IMR-90 (cell line): ENCODE measurements around the gene CCDC137. TPM values are rescaled to one million over a fixed set of nuclear protein-coding genes. Genes with fewer than 3 reads are reported as not detected.

Source experiments
- ATAC-seq: fragments of 200-7000 bp; cut with Tn5 transposase; 2 replicates; pipeline ENCODE4 v1.9.1; 2020; ENCODE audit warnings: low read depth, mild to moderate bottlenecking, moderate library complexity
- BruUV-seq: library from RNA; stranded (reverse); fragments of 400-500 nt; replicated peaks from 2 replicates; lab custom pipeline; 2021; lab: Mats Ljungman, UMichigan
- CTCF ChIA-PET: fragments of 300-600 bp; formaldehyde crosslinking; extraction: SDS; loops from one replicate; lab custom pipeline; 2021; ENCODE audit warnings: antibody characterized with exemption; lab: Yijun Ruan, JAX
- POLR2A ChIA-PET: fragments of 300-600 bp; sonication (Branson Sonifier 250); formaldehyde crosslinking; loops from one replicate; lab custom pipeline; 2022; ENCODE audit warnings: antibody characterized with exemption; ENCODE audit not compliant: unreplicated experiment; lab: Charles Lee
- DNase-seq: peaks from one replicate; pipeline ENCODE4 v3.0.0; 2013
- H2AFZ ChIP-seq: replicated peaks from 2 replicates; pipeline ENCODE3; 2013; ENCODE audit warnings: low read length, mild to moderate bottlenecking; ENCODE audit not compliant: poor library complexity
- H2AK5ac ChIP-seq: 2 replicates; pipeline ENCODE4 v1.6.1; 2013; ENCODE audit warnings: low read depth, low read length, inconsistent platforms
- H2AK9ac ChIP-seq: replicated peaks from 2 replicates; pipeline ENCODE3; 2013; ENCODE audit warnings: mild to moderate bottlenecking, low read depth, low read length, moderate library complexity; ENCODE audit not compliant: poor library complexity
- H2BK120ac ChIP-seq: 2 replicates; pipeline ENCODE4 v1.6.1; 2013; ENCODE audit warnings: low read depth, low read length, inconsistent platforms
- H2BK15ac ChIP-seq: 3 replicates; pipeline ENCODE4 v1.6.1; 2013; ENCODE audit warnings: low read depth, low read length, inconsistent platforms
- H2BK20ac ChIP-seq: 2 replicates; pipeline ENCODE4 v1.6.1; 2013; ENCODE audit warnings: low read depth, mild to moderate bottlenecking, inconsistent platforms, low read length, moderate library complexity
- H2BK5ac ChIP-seq: 2 replicates; pipeline ENCODE4 v1.6.1; 2013; ENCODE audit warnings: mild to moderate bottlenecking, low read depth, low read length, inconsistent platforms; ENCODE audit not compliant: poor library complexity, severe bottlenecking
- H3K14ac ChIP-seq: replicated peaks from 2 replicates; pipeline ENCODE4 v1.6.1; 2013; ENCODE audit warnings: low read depth, low read length, inconsistent platforms
- H3K18ac ChIP-seq: 2 replicates; pipeline ENCODE4 v1.6.1; 2013; ENCODE audit warnings: low read depth, low read length, control low read depth
- H3K23ac ChIP-seq: 2 replicates; pipeline ENCODE4 v1.6.1; 2013; ENCODE audit warnings: low read depth, low read length, inconsistent platforms
- H3K27ac ChIP-seq: 2 replicates; pipeline ENCODE4 v1.5.1; 2013; ENCODE audit warnings: mild to moderate bottlenecking, control low read depth, low read length; ENCODE audit not compliant: insufficient read depth
- H3K27me3 ChIP-seq: 2 replicates; pipeline ENCODE4 v1.6.1; 2013; ENCODE audit warnings: low read length; ENCODE audit not compliant: control insufficient read depth, insufficient read depth
- H3K36me3 ChIP-seq: 2 replicates; pipeline ENCODE4 v1.6.1; 2013; ENCODE audit warnings: low read length, mixed read lengths; ENCODE audit not compliant: control insufficient read depth, insufficient read depth
- H3K4ac ChIP-seq: 2 replicates; pipeline ENCODE4 v1.6.1; 2013; ENCODE audit warnings: low read depth, low read length, inconsistent platforms
- H3K4me1 ChIP-seq: 2 replicates; pipeline ENCODE4 v1.6.1; 2013; ENCODE audit warnings: low read length, mixed read lengths; ENCODE audit not compliant: control insufficient read depth, insufficient read depth
- H3K4me2 ChIP-seq: 2 replicates; pipeline ENCODE4 v1.6.1; 2013; ENCODE audit warnings: low read depth, mild to moderate bottlenecking, control low read depth, low read length, moderate library complexity
- H3K4me3 ChIP-seq: 2 replicates; pipeline ENCODE4 v1.5.1; 2013; ENCODE audit warnings: low read depth, mild to moderate bottlenecking, control low read depth, low read length, moderate library complexity; ENCODE audit not compliant: insufficient read depth
- H3K56ac ChIP-seq: 2 replicates; pipeline ENCODE4 v1.6.1; 2013; ENCODE audit warnings: low read length, inconsistent platforms; ENCODE audit not compliant: insufficient read depth; ENCODE audit errors: extremely low read depth
- H3K79me1 ChIP-seq, 2 experiments: 2 replicates each; pipeline ENCODE4 v1.6.1; 2013; ENCODE audit warnings: low read length in 2 of 2, inconsistent platforms in 1 of 2, low read depth in 1 of 2
- H3K9ac ChIP-seq: 2 replicates; pipeline ENCODE4 v1.6.1; 2013; ENCODE audit warnings: low read depth, low read length, control low read depth
- H3K9me1 ChIP-seq: 2 replicates; pipeline ENCODE4 v1.6.1; 2013; ENCODE audit warnings: low read length, inconsistent platforms; ENCODE audit not compliant: insufficient read depth
- H3K9me3 ChIP-seq: 2 replicates; pipeline ENCODE4 v1.6.1; 2013; ENCODE audit warnings: low read length; ENCODE audit not compliant: control insufficient read depth, insufficient read depth
- H4K20me1 ChIP-seq: 2 replicates; pipeline ENCODE4 v1.6.1; 2013; ENCODE audit warnings: low read length, inconsistent platforms; ENCODE audit not compliant: insufficient read depth
- H4K5ac ChIP-seq: 2 replicates; pipeline ENCODE4 v1.6.1; 2013; ENCODE audit warnings: mild to moderate bottlenecking, low read depth, low read length, control low read depth
- H4K8ac ChIP-seq, 2 experiments: 2 replicates each; pipeline ENCODE4 v1.6.1; 2013; ENCODE audit warnings: low read depth in 2 of 2, low read length in 2 of 2, control low read depth in 1 of 2, inconsistent platforms in 1 of 2
- H4K91ac ChIP-seq: 2 replicates; pipeline ENCODE4 v1.6.1; 2013; ENCODE audit warnings: low read depth, low read length, inconsistent platforms; ENCODE audit not compliant: insufficient read depth
- BHLHE40 ChIP-seq: fragments of 150-350 bp; IDR thresholded peaks from 2 replicates; pipeline ENCODE4 v1.6.1; 2016; ENCODE audit warnings: mild to moderate bottlenecking, low read depth, low read length
- CEBPB ChIP-seq: IDR thresholded peaks from 2 replicates; pipeline ENCODE4 v1.6.1; 2012; ENCODE audit warnings: low read depth, low read length, improper control_type of control experiment
- CHD1 ChIP-seq: IDR thresholded peaks from 2 replicates; pipeline ENCODE4 v1.6.1; 2012; ENCODE audit warnings: low read depth, low read length, improper control_type of control experiment
- FOS ChIP-seq: fragments of 150-350 bp; IDR thresholded peaks from 2 replicates; pipeline ENCODE4 v1.6.1; 2016; ENCODE audit warnings: low read depth, low read length
- MAFK ChIP-seq: IDR thresholded peaks from 2 replicates; pipeline ENCODE4 v1.6.1; 2012; ENCODE audit warnings: low read depth, low read length, improper control_type of control experiment
- MAZ ChIP-seq: IDR thresholded peaks from 2 replicates; pipeline ENCODE4 v1.6.1; 2012; ENCODE audit warnings: low read depth, mild to moderate bottlenecking, low read length, improper control_type of control experiment, moderate library complexity, borderline replicate concordance
- MXI1 ChIP-seq: IDR thresholded peaks from 2 replicates; pipeline ENCODE4 v1.6.1; 2012; ENCODE audit warnings: low read depth, mild to moderate bottlenecking, low read length, moderate library complexity, borderline replicate concordance
- NFE2L2 ChIP-seq: fragments of 150-350 bp; IDR thresholded peaks from 2 replicates; pipeline ENCODE4 v1.6.1; 2016; ENCODE audit warnings: low read depth, mild to moderate bottlenecking, low read length
- POLR2A ChIP-seq: IDR thresholded peaks from 2 replicates; pipeline ENCODE4 v1.6.1; 2012; ENCODE audit warnings: mild to moderate bottlenecking, low read depth, low read length
- RAD21 ChIP-seq: IDR thresholded peaks from 2 replicates; pipeline ENCODE4 v1.6.1; 2012; ENCODE audit warnings: low read length, improper control_type of control experiment
- RCOR1 ChIP-seq: IDR thresholded peaks from 2 replicates; pipeline ENCODE4 v1.6.1; 2012; ENCODE audit warnings: mild to moderate bottlenecking, low read length, improper control_type of control experiment; ENCODE audit not compliant: insufficient replicate concordance
- RFX5 ChIP-seq: IDR thresholded peaks from 2 replicates; pipeline ENCODE4 v1.8.0; 2012; ENCODE audit warnings: low read depth, mild to moderate bottlenecking, low read length, moderate library complexity
- SMC3 ChIP-seq: fragments of 150-350 bp; IDR thresholded peaks from 2 replicates; pipeline ENCODE4 v1.6.1; 2016; ENCODE audit warnings: low read depth, mild to moderate bottlenecking, antibody characterized with exemption, low read length, moderate library complexity
- WGBS, 2 experiments: methylation state at CpG; one replicate each; pipeline versions ENCODE4 v1.1.5 to v1.1.7; 2013; ENCODE audit warnings: missing lambda C conversion rate in 2 of 2; ENCODE audit not compliant: insufficient read length in 1 of 2; ENCODE audit errors: extremely low coverage in 2 of 2; 5-methylcytosine and 5-hydroxymethylcytosine counted together
- dilution Hi-C: fragments of 300-500 bp; cut with HindIII; formaldehyde crosslinking; loops from one replicate; pipeline ENCODE4 v1.14.3; 2018; ENCODE audit warnings: low sequenced_read_pairs; ENCODE audit not compliant: unreplicated experiment
- in situ Hi-C: fragments of 300-500 bp; cut with MboI; formaldehyde crosslinking; loops from 3 replicates; pipeline ENCODE4 v1.14.3; 2019; ENCODE audit warnings: low sequenced_read_pairs, inconsistent platforms, mixed read lengths
- intact Hi-C: fragments of 100-400 bp; cut with micrococcal nuclease; formaldehyde crosslinking; loops from 2 replicates; pipeline ENCODE4 v1.10.0; 2022
- polyA plus RNA-seq, 3 experiments: library from polyadenylated mRNA; depleted of rRNA; stranded (reverse); fragments of >200 nt; gene quantifications; 2 replicates each; pipeline ENCODE4 v1.2.3, GENCODE V29; 2012; ENCODE audit warnings: low replicate concordance in 1 of 3
- total RNA-seq: library from RNA; depleted of rRNA; stranded (reverse); fragments of >200 nt; gene quantifications from 2 replicates; pipeline ENCODE4 v1.2.3, GENCODE V29; 2012
- TF ChIP-seq, protein P1 (sequence below): fragments of 150-350 bp; IDR thresholded peaks from 2 replicates; pipeline ENCODE4 v1.6.1; 2016; ENCODE audit warnings: low read depth, mild to moderate bottlenecking, low read length, moderate library complexity, borderline replicate concordance
- TF ChIP-seq, protein P2 (sequence below): conservative IDR thresholded peaks from 2 replicates; pipeline ENCODE4 v1.5.1; 2012; ENCODE audit warnings: mild to moderate bottlenecking, low read depth, low read length, improper control_type of control experiment
- TF ChIP-seq, protein P3 (sequence below): fragments of 150-350 bp; IDR thresholded peaks from 2 replicates; pipeline ENCODE4 v1.6.1; 2017; ENCODE audit warnings: mild to moderate bottlenecking, antibody characterized with exemption, low read length, low read depth

CCDC137 gene
- total and polyA plus RNA-seq, 2 of the 4 experiments (the other 2 are of a cell fraction) = 7.5 to 18.4 TPM

DNA sequence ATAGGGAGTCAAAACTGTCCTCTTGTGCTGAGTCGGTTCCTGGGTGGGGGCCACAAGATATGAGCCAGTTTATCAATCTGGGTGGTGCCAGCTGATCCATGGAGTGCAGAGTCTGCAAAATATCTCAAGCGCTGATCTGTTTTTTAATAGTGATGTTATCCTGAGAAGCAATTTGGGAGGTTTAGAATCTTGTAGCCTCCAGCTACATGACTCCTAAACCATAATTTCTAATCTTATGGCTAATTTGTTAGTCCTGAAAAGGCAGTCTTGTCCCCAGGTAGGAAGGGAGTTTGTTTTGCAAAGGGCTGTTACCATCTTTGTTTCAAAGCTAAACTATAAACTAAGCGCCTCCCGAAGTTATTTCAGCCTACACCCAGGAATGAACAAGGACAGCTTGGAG lies 27.9 kb upstream of the CCDC137 start:
- Histone ChIP-seq H3K9ac (no peak overlapping the region), H3K36me3 (no peaks in the 10 kb centered on the region), H3K27ac (no peak overlapping the region), H2BK120ac (no peak overlapping the region), H2BK20ac (no peak overlapping the region), H3K18ac (no peak overlapping the region), H4K8ac (no peak overlapping the region), H3K9me1 (peaks cover 17% of the 10 kb centered on the region), H4K20me1 (peaks cover 27% of the 10 kb centered on the region), H3K14ac (no peak overlapping the region), H3K4me3 (no peak overlapping the region), H3K4me1 (peaks cover 16% of the 10 kb centered on the region), H2BK5ac (no peak overlapping the region), H2AFZ (no peak overlapping the region), H3K4ac (no peak overlapping the region), H3K27me3 (no peaks in the 10 kb centered on the region), H3K56ac (no peak overlapping the region), H2BK15ac (no peak overlapping the region), H3K23ac (no peak overlapping the region), H4K5ac (no peak overlapping the region), H2AK5ac (no peak overlapping the region), H3K79me1 (peaks cover 5 to 24% of the 10 kb centered on the region in 2 experiments; a peak in 2 of 4 replicates), H3K4me2 (no peak overlapping the region), H4K91ac (no peak overlapping the region), H2AK9ac (no peak overlapping the region), H3K9me3 (no peaks in the 10 kb centered on the region)
- ChIA-PET CTCF (no interaction called here), POLR2A (no interaction called here)
- no TSS peak for BruUV-seq
- intact Hi-C loops (no loop called here), dilution Hi-C loops (no loop called here), in situ Hi-C loops (no loop called here)
- TF ChIP-seq, protein P1, sequence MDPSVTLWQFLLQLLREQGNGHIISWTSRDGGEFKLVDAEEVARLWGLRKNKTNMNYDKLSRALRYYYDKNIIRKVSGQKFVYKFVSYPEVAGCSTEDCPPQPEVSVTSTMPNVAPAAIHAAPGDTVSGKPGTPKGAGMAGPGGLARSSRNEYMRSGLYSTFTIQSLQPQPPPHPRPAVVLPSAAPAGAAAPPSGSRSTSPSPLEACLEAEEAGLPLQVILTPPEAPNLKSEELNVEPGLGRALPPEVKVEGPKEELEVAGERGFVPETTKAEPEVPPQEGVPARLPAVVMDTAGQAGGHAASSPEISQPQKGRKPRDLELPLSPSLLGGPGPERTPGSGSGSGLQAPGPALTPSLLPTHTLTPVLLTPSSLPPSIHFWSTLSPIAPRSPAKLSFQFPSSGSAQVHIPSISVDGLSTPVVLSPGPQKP = no peak
- TF ChIP-seq FOS (no peak), NFE2L2 (no peak), RFX5 (no peak), POLR2A (no peak), BHLHE40 (no peak), RAD21 (no peak), MAFK (no peak), SMC3 (no peak), CEBPB (no peak), MXI1 (no peak), CHD1 (no peak), RCOR1 (no peak), MAZ (no peak)
- TF ChIP-seq, protein P2, sequence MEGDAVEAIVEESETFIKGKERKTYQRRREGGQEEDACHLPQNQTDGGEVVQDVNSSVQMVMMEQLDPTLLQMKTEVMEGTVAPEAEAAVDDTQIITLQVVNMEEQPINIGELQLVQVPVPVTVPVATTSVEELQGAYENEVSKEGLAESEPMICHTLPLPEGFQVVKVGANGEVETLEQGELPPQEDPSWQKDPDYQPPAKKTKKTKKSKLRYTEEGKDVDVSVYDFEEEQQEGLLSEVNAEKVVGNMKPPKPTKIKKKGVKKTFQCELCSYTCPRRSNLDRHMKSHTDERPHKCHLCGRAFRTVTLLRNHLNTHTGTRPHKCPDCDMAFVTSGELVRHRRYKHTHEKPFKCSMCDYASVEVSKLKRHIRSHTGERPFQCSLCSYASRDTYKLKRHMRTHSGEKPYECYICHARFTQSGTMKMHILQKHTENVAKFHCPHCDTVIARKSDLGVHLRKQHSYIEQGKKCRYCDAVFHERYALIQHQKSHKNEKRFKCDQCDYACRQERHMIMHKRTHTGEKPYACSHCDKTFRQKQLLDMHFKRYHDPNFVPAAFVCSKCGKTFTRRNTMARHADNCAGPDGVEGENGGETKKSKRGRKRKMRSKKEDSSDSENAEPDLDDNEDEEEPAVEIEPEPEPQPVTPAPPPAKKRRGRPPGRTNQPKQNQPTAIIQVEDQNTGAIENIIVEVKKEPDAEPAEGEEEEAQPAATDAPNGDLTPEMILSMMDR = no peak
- TF ChIP-seq, protein P3, sequence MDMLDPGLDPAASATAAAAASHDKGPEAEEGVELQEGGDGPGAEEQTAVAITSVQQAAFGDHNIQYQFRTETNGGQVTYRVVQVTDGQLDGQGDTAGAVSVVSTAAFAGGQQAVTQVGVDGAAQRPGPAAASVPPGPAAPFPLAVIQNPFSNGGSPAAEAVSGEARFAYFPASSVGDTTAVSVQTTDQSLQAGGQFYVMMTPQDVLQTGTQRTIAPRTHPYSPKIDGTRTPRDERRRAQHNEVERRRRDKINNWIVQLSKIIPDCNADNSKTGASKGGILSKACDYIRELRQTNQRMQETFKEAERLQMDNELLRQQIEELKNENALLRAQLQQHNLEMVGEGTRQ = no peak
- WGBS, 2 experiments = 40% methylated on average over 1 of the region's 4 CpGs; no CpG with 5 or more reads in 1 of the 2 experiments
- DNase-seq (no peak), ATAC-seq (no peak)
